Measurements from ENCODE around the gene DNMT3L.
"Not testable (repeated sequence)": the region's sequence is repeated elsewhere in the genome, so short reads cannot be mapped to it uniquely, and the experiment has no call there.

DNA sequence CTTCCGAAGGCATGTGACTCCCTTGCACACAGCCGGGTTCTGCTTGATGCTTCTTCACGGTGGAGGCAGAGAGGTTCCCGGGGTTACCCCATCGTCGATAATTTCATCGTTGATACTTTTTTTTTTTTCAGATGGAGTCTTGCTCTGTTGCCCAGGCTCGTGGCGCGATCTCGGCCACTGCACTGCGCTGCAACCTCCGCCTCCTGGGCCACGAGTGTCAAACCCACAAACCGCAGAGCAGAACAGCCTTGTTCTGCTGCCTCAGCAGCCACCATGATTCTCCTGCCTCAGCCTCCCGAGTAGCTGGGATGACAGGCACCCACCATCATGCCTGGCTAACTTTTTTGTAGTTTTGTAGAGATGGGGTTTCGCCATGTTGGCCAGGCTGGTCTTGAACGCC is 41.0 kb downstream of the DNMT3L start:
- TF ChIP-seq, protein P1, sequence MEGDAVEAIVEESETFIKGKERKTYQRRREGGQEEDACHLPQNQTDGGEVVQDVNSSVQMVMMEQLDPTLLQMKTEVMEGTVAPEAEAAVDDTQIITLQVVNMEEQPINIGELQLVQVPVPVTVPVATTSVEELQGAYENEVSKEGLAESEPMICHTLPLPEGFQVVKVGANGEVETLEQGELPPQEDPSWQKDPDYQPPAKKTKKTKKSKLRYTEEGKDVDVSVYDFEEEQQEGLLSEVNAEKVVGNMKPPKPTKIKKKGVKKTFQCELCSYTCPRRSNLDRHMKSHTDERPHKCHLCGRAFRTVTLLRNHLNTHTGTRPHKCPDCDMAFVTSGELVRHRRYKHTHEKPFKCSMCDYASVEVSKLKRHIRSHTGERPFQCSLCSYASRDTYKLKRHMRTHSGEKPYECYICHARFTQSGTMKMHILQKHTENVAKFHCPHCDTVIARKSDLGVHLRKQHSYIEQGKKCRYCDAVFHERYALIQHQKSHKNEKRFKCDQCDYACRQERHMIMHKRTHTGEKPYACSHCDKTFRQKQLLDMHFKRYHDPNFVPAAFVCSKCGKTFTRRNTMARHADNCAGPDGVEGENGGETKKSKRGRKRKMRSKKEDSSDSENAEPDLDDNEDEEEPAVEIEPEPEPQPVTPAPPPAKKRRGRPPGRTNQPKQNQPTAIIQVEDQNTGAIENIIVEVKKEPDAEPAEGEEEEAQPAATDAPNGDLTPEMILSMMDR (IDR thresholded peaks at IDR 0.05; ENCODE audit: poor library complexity) = not testable (repeated sequence)
- TF ChIP-seq EZH2 (IDR thresholded peaks at IDR 0.05; ENCODE audit: borderline replicate concordance) = not testable (repeated sequence)
